ENCODE measurements around the gene TLR8.
"Not testable (repeated sequence)": the region's sequence is repeated elsewhere in the genome, so short reads cannot be mapped to it uniquely, and the experiment has no call there.

The TLR8 gene

GRCh38 chrX:12930150-12930549, 23.7 kb downstream of the TLR8 start:
- H3K27ac ChIP-seq, result no peak overlapping the region
- TF ChIP-seq CTCF (conservative IDR thresholded peaks at IDR 0.05), result no peak

GRCh38 chrX:12932244-12932643, 25.8 kb downstream of the TLR8 start:
- no peak for TF ChIP-seq CTCF (conservative IDR thresholded peaks at IDR 0.05)

GRCh38 chrX:12934850-12935249, 28.4 kb downstream of the TLR8 start:
- TF ChIP-seq CTCF (conservative IDR thresholded peaks at IDR 0.05), result no peak
- H3K27ac ChIP-seq, result no peak overlapping the region

More at GRCh38 chrX:12932244-12932643, 25.8 kb downstream of the TLR8 start:
- H3K27ac ChIP-seq, result no peak overlapping the region

GRCh38 chrX:12936947-12937346, 30.5 kb downstream of the TLR8 start:
- H3K27ac ChIP-seq, result no peak overlapping the region
- no peak for TF ChIP-seq CTCF (conservative IDR thresholded peaks at IDR 0.05)

- not testable (repeated sequence) for H3K27ac ChIP-seq
These were observed 34.1 kb downstream of the TLR8 start for GRCh38 chrX:12940471-12940870.

GRCh38 chrX:12943592-12943991, 37.2 kb downstream of the TLR8 start:
- not testable (repeated sequence) for H3K27ac ChIP-seq

- H3K27ac ChIP-seq, result not testable (repeated sequence)
These were observed 38.0 kb downstream of the TLR8 start for GRCh38 chrX:12944452-12944851.

GRCh38 chrX:12945494-12945893, 39.1 kb downstream of the TLR8 start:
- no peak overlapping the region for H3K27ac ChIP-seq
- TF ChIP-seq CTCF (conservative IDR thresholded peaks at IDR 0.05), result no peak

GRCh38 chrX:12946406-12946805, 40.0 kb downstream of the TLR8 start:
- no peak for TF ChIP-seq CTCF (conservative IDR thresholded peaks at IDR 0.05)
- H3K27ac ChIP-seq, result no peak overlapping the region
